Posterior vena cava (tissue), 2 donors: ENCODE measurements around the gene DOHH. TPM values are rescaled to one million over a fixed set of nuclear protein-coding genes. Genes with fewer than 3 reads are reported as not detected.
A peak's percentile ranks its signal among the peaks of the same experiment; 100 is the strongest.

Experiments used
- DNase-seq: peaks from one replicate; pipeline ENCODE4 v3.0.0-alpha.2; 2020; ENCODE audit warnings: low spot score
- intact Hi-C, 2 donors: fragments of 100-400 bp; cut with DNase I; formaldehyde crosslinking; loops; one replicate each; pipeline versions ENCODE4 v1.14.1 to v1.14.2; 2022 to 2023
- total RNA-seq, 2 donors: library from RNA; stranded (reverse); fragmentation: NEBNext Ultra II Directional; extraction: Animal tissue kit (Norgen Biotek cat#: 25700); gene quantifications; one replicate each; pipeline ENCODE4 v1.2.1, GENCODE V29; 2021
- donor health status: DM: yes; HTN: yes; CAD: no.
- donor health status: DM: yes; HTN: yes; CAD: no.

Gene DOHH
- total RNA-seq, 2 donors from 2014 or later, result 10.1 to 10.7 TPM

GRCh38 chr19:3469638-3470499, 30.6 kb downstream of the DOHH start:
- intact Hi-C loops, result loop anchor here in 1 of 2 donors (5.0 kb wide), 1 partner anchor 38 kb away; no protein-coding TSS in a partner anchor

GRCh38 chr19:3468211-3468610, 32.3 kb downstream of the DOHH start:
- no peak for DNase-seq
- intact Hi-C loops, result no loop called here

More at GRCh38 chr19:3469638-3470499, 30.6 kb downstream of the DOHH start:
- DNase-seq, result no peak

DNA sequence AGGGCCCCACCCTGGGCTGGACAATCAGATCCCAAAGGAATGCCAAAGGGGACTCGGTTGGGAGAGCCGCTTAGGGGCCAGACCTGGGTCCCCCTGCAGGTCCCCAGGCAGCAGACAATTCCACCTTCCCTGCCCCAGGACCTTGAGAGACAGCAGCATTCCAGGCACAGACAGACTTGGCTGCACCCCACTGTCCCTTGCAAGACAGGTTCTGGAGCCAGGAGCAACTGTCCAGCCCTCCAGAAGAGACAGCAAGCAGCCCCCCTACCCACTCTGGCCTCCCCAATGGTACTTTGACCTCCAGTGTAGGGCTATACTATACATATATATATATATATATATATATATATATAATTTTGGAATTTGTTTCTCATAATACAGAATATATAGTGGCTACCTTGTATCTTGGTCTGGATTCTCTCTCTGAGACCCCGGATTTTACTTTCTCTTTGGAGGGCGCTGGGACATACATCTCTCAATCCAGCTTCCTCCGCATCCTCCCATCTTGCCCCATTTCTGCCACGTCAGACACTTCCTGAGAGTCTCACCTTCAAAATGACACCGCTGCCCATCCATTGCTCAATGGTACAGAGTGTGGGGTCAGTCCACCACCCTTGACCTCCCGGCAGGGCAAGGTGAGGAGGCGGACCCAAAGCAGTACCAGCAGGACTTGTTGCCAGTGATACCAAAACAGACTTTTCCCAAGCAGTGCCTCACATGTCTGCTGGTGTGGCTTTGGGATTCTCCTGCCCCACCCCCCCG, 32.9 kb downstream of the DOHH start:
- intact Hi-C loops, result loop anchor here in 1 of 2 donors (1.0 kb wide), 1 partner anchor 143 kb away; no protein-coding TSS in a partner anchor
- no peak for DNase-seq

DNA sequence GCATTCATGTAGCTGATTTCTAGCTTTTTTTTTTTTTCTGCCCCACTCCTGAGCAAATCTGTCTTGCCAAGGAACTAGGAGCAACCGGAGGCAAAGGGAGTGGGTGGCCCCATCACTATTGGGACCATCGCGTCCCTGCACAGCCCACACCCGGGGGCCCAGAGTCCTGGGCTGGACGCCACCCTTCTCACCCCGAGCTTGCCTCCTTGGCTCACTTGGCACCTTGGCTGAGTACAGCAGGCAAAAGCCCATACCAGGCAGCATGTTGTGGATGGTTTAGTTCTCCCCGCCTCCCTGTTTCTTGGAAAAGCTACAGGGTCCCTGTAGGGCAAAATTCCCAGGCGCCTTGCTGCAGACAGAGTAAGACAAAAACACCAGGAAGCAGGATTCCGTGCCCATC, 33.8 kb downstream of the DOHH start:
- no peak for DNase-seq
- intact Hi-C loops, result loop anchor here in 1 of 2 donors (1.0 kb wide), 1 partner anchor 144 kb away; no protein-coding TSS in a partner anchor

DNA sequence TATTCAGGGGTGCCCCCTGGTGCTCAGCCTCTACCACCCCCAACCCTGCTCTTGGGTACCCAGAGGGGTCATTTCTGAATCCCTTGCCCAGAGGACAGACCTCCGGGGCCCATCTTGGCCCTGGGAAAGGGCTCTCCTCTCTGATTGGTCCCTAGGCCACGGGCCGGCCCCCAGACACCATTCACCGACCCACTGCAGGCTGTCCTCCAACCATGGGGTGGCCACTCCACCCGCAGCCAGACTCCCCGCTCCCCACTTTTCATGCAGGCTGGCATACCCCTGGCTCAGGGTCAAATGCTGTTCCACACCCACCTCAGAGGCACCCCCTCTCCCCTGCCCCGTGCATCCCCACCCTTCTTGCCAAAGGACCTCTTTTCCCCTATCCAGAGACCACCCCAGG, 34.9 kb downstream of the DOHH start:
- no peak for DNase-seq
- intact Hi-C loops, result no loop called here

DNA sequence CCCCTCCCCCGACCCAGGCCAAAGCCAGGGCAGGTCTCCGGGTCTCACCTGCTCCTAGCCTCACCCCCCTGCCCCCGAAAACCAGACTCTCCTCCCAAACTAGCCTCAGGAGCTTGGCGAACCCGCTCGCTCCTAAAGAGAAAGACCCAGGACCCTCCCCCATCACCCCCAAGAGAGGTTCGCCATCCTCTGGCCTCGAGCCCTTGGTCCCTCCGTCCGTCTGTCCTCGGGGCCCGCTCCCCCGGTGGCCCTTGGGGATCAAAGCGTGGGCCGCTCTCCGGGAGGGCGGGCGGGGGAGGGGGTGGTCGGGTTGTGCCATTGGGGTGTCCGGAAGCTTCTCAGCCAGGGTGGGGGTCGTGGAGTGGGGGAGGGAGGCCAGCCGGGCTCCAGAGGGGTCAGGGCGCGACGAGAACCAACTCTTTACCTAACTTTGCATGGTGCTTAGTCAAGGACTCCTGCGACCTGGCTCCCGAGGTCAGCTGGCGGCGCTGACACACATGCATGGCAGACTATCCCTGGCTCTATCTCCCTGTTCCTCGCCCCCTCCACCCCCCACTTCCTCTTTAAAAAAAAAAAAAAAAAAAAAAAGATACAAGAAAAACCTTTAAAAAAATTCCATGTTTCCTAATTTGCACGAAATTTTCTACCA, 35.8 kb downstream of the DOHH start:
- DNase-seq, result no peak
- intact Hi-C loops, result no loop called here

DNA sequence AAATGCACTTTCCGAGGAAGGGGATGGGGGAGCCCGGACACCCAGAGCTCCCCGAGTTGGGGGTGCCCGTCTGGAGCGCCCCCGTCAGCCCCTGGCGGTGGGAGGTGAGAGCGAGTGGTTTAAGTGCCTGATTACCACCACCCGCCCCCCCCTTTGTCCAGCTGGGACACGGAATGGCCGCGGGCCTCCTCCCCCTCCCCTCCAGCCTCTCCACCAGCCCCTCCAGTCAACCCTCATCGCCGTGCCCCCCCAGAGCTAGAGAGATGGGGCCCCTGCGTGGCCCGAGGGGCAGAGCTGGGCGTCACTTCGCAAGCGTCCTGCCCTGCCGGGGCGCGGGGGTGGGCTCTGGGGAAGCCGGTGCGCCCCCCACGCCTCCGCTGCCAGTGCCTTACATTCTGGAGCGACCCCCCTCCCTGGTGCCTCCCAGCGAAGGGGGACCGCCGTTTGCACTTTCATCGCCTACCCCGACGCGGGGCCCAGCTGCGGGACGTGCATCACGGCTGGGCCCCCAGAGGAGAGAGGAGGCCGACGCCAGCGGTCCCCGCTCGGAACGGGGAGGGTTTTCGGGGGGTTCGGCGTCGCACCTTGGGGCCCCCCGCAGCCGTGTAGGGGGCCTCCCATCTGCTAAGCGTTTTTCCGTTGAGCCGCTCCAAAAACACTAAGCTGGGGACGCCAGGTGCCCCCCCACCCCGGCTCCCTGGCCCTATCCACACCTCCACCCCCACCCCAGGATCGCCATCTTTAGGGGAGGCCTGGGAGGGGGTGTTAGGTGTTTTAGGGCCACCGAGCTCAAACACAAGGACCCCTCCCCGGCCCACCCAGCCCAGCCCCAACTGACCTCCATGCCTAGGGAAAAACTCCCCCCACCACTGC, 36.5 kb downstream of the DOHH start:
- no peak for DNase-seq
- intact Hi-C loops, result no loop called here

GRCh38 chr19:3462991-3463713, 37.3 kb downstream of the DOHH start:
- DNase-seq, result no peak
- intact Hi-C loops, result no loop called here

- intact Hi-C loops, result loop anchor here in 1 of 2 donors (10.0 kb wide), 1 partner anchor 95 kb away; the partner anchor contains the start of gene NFIC
- no peak for DNase-seq
Measured at GRCh38 chr19:3459965-3460582, 40.4 kb downstream of the DOHH start.

- intact Hi-C loops, result loop anchor here in 1 of 2 donors (10.0 kb wide), 1 partner anchor 94 kb away; the partner anchor contains the start of gene NFIC
- peak; percentile 96 for DNase-seq
Measured at GRCh38 chr19:3459089-3459881, 41.2 kb downstream of the DOHH start.

DNA sequence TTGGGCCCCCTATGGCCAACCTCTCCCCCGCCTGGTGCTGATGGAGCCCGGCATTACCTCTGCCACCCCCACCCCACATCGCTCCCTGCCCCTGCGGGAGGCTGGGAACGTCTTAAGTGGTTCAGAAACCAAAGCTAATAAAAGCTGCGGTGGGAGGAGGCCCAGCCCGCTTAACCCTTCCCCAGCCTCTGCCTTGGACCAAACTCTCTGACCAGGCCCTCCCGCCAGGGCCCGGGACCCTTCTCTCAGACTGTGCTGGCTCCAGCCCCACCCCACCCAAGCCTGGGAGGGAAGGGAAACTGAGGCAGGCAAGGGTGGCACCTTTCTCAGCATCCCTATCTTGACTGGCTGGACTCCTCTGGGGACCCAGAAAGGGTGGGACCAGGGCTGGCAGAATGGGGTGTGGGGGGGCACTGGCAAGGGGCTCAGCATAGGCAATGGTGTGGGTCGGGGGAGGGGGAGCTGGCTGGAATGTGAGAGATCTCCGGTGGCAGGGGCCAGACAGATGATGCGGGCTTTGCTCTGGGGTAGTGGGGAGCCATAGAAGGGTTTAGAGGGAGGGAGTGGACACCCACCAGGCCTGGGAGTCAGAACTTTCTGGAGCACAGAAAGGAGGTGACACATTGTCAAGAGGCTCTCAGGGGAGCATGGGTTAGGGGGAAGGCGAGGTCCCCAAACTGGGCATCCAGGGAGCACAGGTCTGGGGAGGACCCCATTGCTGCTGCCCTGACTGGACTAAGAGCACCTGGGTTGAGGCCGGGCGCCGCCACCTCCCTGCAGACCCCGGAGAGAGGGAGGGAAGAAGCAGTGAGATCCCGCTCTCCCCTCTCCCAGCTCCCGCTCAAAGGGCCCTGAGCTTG, 42.0 kb downstream of the DOHH start:
- DNase-seq, result no peak
- intact Hi-C loops, result loop anchor here in 1 of 2 donors (10.0 kb wide), 1 partner anchor 94 kb away; the partner anchor contains the start of gene NFIC

- intact Hi-C loops, result loop anchor here in 1 of 2 donors (10.0 kb wide), 1 partner anchor 93 kb away; the partner anchor contains the start of gene NFIC
- DNase-seq, result no peak
Measured at GRCh38 chr19:3457528-3458228, 42.8 kb downstream of the DOHH start.

- intact Hi-C loops, result loop anchor here in 1 of 2 donors (10.0 kb wide), 1 partner anchor 92 kb away; the partner anchor contains the start of gene NFIC
- no peak for DNase-seq
Measured at GRCh38 chr19:3456925-3457527, 43.4 kb downstream of the DOHH start.

GRCh38 chr19:3455960-3456601, 44.4 kb downstream of the DOHH start:
- intact Hi-C loops, result loop anchor here in 1 of 2 donors (10.0 kb wide), 1 partner anchor 91 kb away; the partner anchor contains the start of gene NFIC
- DNase-seq, result no peak
